ENCODE measurements around the gene CHN2.

GRCh38 chr7:29320577-29320976 lies 126.0 kb downstream of the CHN2 start:
- TF ChIP-seq, protein P1, sequence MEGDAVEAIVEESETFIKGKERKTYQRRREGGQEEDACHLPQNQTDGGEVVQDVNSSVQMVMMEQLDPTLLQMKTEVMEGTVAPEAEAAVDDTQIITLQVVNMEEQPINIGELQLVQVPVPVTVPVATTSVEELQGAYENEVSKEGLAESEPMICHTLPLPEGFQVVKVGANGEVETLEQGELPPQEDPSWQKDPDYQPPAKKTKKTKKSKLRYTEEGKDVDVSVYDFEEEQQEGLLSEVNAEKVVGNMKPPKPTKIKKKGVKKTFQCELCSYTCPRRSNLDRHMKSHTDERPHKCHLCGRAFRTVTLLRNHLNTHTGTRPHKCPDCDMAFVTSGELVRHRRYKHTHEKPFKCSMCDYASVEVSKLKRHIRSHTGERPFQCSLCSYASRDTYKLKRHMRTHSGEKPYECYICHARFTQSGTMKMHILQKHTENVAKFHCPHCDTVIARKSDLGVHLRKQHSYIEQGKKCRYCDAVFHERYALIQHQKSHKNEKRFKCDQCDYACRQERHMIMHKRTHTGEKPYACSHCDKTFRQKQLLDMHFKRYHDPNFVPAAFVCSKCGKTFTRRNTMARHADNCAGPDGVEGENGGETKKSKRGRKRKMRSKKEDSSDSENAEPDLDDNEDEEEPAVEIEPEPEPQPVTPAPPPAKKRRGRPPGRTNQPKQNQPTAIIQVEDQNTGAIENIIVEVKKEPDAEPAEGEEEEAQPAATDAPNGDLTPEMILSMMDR (IDR thresholded peaks at IDR 0.05 in 2 of 3, conservative IDR thresholded peaks at IDR 0.05 in 1 of 3; ENCODE audit: borderline replicate concordance in 1 of 3, insufficient read depth in 1 of 3, low read depth in 2 of 3, low read length in 2 of 3) = no peak
- TF ChIP-seq, protein P2, sequence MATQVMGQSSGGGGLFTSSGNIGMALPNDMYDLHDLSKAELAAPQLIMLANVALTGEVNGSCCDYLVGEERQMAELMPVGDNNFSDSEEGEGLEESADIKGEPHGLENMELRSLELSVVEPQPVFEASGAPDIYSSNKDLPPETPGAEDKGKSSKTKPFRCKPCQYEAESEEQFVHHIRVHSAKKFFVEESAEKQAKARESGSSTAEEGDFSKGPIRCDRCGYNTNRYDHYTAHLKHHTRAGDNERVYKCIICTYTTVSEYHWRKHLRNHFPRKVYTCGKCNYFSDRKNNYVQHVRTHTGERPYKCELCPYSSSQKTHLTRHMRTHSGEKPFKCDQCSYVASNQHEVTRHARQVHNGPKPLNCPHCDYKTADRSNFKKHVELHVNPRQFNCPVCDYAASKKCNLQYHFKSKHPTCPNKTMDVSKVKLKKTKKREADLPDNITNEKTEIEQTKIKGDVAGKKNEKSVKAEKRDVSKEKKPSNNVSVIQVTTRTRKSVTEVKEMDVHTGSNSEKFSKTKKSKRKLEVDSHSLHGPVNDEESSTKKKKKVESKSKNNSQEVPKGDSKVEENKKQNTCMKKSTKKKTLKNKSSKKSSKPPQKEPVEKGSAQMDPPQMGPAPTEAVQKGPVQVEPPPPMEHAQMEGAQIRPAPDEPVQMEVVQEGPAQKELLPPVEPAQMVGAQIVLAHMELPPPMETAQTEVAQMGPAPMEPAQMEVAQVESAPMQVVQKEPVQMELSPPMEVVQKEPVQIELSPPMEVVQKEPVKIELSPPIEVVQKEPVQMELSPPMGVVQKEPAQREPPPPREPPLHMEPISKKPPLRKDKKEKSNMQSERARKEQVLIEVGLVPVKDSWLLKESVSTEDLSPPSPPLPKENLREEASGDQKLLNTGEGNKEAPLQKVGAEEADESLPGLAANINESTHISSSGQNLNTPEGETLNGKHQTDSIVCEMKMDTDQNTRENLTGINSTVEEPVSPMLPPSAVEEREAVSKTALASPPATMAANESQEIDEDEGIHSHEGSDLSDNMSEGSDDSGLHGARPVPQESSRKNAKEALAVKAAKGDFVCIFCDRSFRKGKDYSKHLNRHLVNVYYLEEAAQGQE (IDR thresholded peaks at IDR 0.05; ENCODE audit: low read depth) = no peak
- TF ChIP-seq YY1 (IDR thresholded peaks at IDR 0.05; ENCODE audit: extremely low read depth, insufficient replicate concordance, low read depth, low read length) (no peak), POLR2A (IDR thresholded peaks at IDR 0.05; ENCODE audit: borderline replicate concordance, extremely low read depth, insufficient read depth, insufficient read length) (no peak), FOSL1 (IDR thresholded peaks at IDR 0.05; ENCODE audit: low read depth) (no peak), EZH2 (IDR thresholded peaks at IDR 0.05) (no peak), POLR2AphosphoS5 (IDR thresholded peaks at IDR 0.05; ENCODE audit: low read depth, low read length) (no peak), EGR1 (IDR thresholded peaks at IDR 0.05; ENCODE audit: low read depth) (no peak), ZFX (IDR thresholded peaks at IDR 0.05) (no peak), EZH2phosphoT487 (IDR thresholded peaks at IDR 0.05; ENCODE audit: borderline replicate concordance) (no peak)

All from HCT116 (cell line).